ENCODE measurements around the gene HHAT.

- TF ChIP-seq, protein P1, sequence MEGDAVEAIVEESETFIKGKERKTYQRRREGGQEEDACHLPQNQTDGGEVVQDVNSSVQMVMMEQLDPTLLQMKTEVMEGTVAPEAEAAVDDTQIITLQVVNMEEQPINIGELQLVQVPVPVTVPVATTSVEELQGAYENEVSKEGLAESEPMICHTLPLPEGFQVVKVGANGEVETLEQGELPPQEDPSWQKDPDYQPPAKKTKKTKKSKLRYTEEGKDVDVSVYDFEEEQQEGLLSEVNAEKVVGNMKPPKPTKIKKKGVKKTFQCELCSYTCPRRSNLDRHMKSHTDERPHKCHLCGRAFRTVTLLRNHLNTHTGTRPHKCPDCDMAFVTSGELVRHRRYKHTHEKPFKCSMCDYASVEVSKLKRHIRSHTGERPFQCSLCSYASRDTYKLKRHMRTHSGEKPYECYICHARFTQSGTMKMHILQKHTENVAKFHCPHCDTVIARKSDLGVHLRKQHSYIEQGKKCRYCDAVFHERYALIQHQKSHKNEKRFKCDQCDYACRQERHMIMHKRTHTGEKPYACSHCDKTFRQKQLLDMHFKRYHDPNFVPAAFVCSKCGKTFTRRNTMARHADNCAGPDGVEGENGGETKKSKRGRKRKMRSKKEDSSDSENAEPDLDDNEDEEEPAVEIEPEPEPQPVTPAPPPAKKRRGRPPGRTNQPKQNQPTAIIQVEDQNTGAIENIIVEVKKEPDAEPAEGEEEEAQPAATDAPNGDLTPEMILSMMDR (IDR thresholded peaks at IDR 0.05), result no peak
- no peak for TF ChIP-seq POLR2AphosphoS5 (IDR thresholded peaks at IDR 0.05)
- TF ChIP-seq POLR2A (IDR thresholded peaks at IDR 0.05), result no peak
- no peak for TF ChIP-seq EP300 (IDR thresholded peaks at IDR 0.05)
Measured at GRCh38 chr1:210568631-210569030, 239.9 kb downstream of the HHAT start.

Data from stomach (tissue), 4 donors.